GM12872 (cell line): ENCODE results near the gene ERO1A.

Source experiments
- CTCF ChIP-seq: IDR thresholded peaks from 3 replicates; pipeline ENCODE4 v1.5.1; 2011; ENCODE audit warnings: low read depth, mild to moderate bottlenecking, low read length, moderate library complexity; ENCODE audit not compliant: insufficient read depth

Gene ERO1A

GRCh38 chr14:52729925-52730708 lies 34.8 kb upstream of the ERO1A start, which contains the start of gene STYX:
TSS of gene STYX (plus strand) at chr14:52730166. CDS start at chr14:52730475, 309 bp downstream.
- no peak for TF ChIP-seq CTCF

GRCh38 chr14:52729585-52729924 lies 34.2 kb upstream of the ERO1A start:
- no peak for TF ChIP-seq CTCF

GRCh38 chr14:52724360-52724644 lies 28.9 kb upstream of the ERO1A start:
- no peak for TF ChIP-seq CTCF

GRCh38 chr14:52723514-52724359 lies 28.4 kb upstream of the ERO1A start:
- no peak for TF ChIP-seq CTCF

GRCh38 chr14:52716155-52716554 lies 20.8 kb upstream of the ERO1A start:
- TF ChIP-seq CTCF: no peak

- no peak for TF ChIP-seq CTCF
Observed at GRCh38 chr14:52711666-52712065, 16.3 kb upstream of the ERO1A start.

- no peak for TF ChIP-seq CTCF
Observed at GRCh38 chr14:52706724-52707706, 11.7 kb upstream of the ERO1A start, which contains the start of gene PSMC6. TSS of gene PSMC6 (plus strand) at chr14:52707200. CDS start at chr14:52707220, 20 bp downstream.
